Measurements from ENCODE around the gene TRIM28.

GRCh38 chr19:58550362-58551122 is 6.7 kb downstream of the TRIM28 start:
- no peak for TF ChIP-seq CTCF (conservative IDR thresholded peaks at IDR 0.05 in 1 of 2, IDR thresholded peaks at IDR 0.05 in 1 of 2; ENCODE audit: extremely low read depth in 1 of 2, insufficient read depth in 1 of 2, low read depth in 1 of 2, low read length in 2 of 2)
- TF ChIP-seq EZH2 (IDR thresholded peaks at IDR 0.05; ENCODE audit: borderline replicate concordance, low read length), result no peak

Data from mammary epithelial cell (primary cell).